ENCODE measurements around the gene TSKS. TPM values are rescaled to one million over a fixed set of nuclear protein-coding genes. Genes with fewer than 3 reads are reported as not detected.
"Not testable (repeated sequence)": the region's sequence is repeated elsewhere in the genome, so short reads cannot be mapped to it uniquely, and the experiment has no call there.

TSKS gene
- total and polyA plus RNA-seq, 4 donors: 0.23 to 0.83 (median 0.61) TPM

GRCh38 chr19:49738268-49738667 lies 24.8 kb downstream of the TSKS start:
- DNase-seq: no peak
- H3K9ac ChIP-seq (ENCODE audit: insufficient read depth in 1 of 2, low read length in 2 of 2): no peak overlapping the region
- H3K4me3 ChIP-seq: no peak overlapping the region
- no peaks in the 10 kb centered on the region for H3K4me1 ChIP-seq (ENCODE audit: control insufficient read depth in 5 of 5, insufficient read depth in 5 of 5, low read length in 5 of 5)
- H3K9me3 ChIP-seq (ENCODE audit: control insufficient read depth in 4 of 4, insufficient read depth in 3 of 4, low read length in 3 of 4): peaks cover 0 to 2% (median 0%) of the 10 kb centered on the region in 4 donors
- ATAC-seq (ENCODE audit: insufficient read depth, low FRiP score): no peak
- no peak overlapping the region for H3K27ac ChIP-seq (ENCODE audit: low read depth in 1 of 2, low read length in 1 of 2)
- WGBS, 2 donors: 84 to 93% methylated on average over 4 of the region's 4 CpGs
- H3K36me3 ChIP-seq (ENCODE audit: control insufficient read depth in 4 of 4, insufficient read depth in 4 of 4, low read length in 4 of 4): no peaks in the 10 kb centered on the region
- no peak for TF ChIP-seq CTCF (IDR thresholded peaks at IDR 0.05; ENCODE audit: control extremely low read depth, extremely low read depth)
- H3K27me3 ChIP-seq (ENCODE audit: control insufficient read depth in 3 of 3, insufficient read depth in 3 of 3, low read length in 2 of 3): no peaks in the 10 kb centered on the region

GRCh38 chr19:49730166-49730565 lies 32.9 kb downstream of the TSKS start:
- DNase-seq: no peak
- H3K9me3 ChIP-seq (ENCODE audit: control insufficient read depth in 4 of 4, insufficient read depth in 3 of 4, low read length in 3 of 4): no peaks in the 10 kb centered on the region
- no peak for TF ChIP-seq CTCF (IDR thresholded peaks at IDR 0.05; ENCODE audit: control extremely low read depth, extremely low read depth)
- no peak overlapping the region for H3K4me3 ChIP-seq
- no peaks in the 10 kb centered on the region for H3K36me3 ChIP-seq (ENCODE audit: control insufficient read depth in 4 of 4, insufficient read depth in 4 of 4, low read length in 4 of 4)
- H3K9ac ChIP-seq (ENCODE audit: insufficient read depth in 1 of 2, low read length in 2 of 2): no peak overlapping the region
- 37 to 65% methylated on average over 5 of the region's 5 CpGs for WGBS, 2 donors
- no peak for ATAC-seq (ENCODE audit: insufficient read depth, low FRiP score)
- peaks cover 0 to 23% (median 4%) of the 10 kb centered on the region in 5 donors for H3K4me1 ChIP-seq (ENCODE audit: control insufficient read depth in 5 of 5, insufficient read depth in 5 of 5, low read length in 5 of 5)
- no peaks in the 10 kb centered on the region for H3K27me3 ChIP-seq (ENCODE audit: control insufficient read depth in 3 of 3, insufficient read depth in 3 of 3, low read length in 2 of 3)
- no peak overlapping the region for H3K27ac ChIP-seq (ENCODE audit: low read depth in 1 of 2, low read length in 1 of 2)

GRCh38 chr19:49727217-49728030 lies 35.7 kb downstream of the TSKS start:
- Histone ChIP-seq H3K4me3 (no peak overlapping the region), H3K27me3 (ENCODE audit: control insufficient read depth in 3 of 3, insufficient read depth in 3 of 3, low read length in 2 of 3) (no peaks in the 10 kb centered on the region), H3K9ac (ENCODE audit: insufficient read depth in 1 of 2, low read length in 2 of 2) (peak overlapping the region in 1 of 2 donors; percentile 73), H3K27ac (ENCODE audit: low read depth in 1 of 2, low read length in 1 of 2) (peak overlapping the region in 1 of 2 donors; percentile 70), H3K9me3 (ENCODE audit: control insufficient read depth in 4 of 4, insufficient read depth in 3 of 4, low read length in 3 of 4) (no peaks in the 10 kb centered on the region), H3K4me1 (ENCODE audit: control insufficient read depth in 5 of 5, insufficient read depth in 5 of 5, low read length in 5 of 5) (peaks cover 0 to 23% (median 4%) of the 10 kb centered on the region in 5 donors), H3K36me3 (ENCODE audit: control insufficient read depth in 4 of 4, insufficient read depth in 4 of 4, low read length in 4 of 4) (no peaks in the 10 kb centered on the region)
- peak; percentile 47 for ATAC-seq (ENCODE audit: insufficient read depth, low FRiP score)
- WGBS, 2 donors: 69 to 84% methylated on average over 23 of the region's 23 CpGs
- no peak for TF ChIP-seq CTCF (IDR thresholded peaks at IDR 0.05; ENCODE audit: control extremely low read depth, extremely low read depth)
- DNase-seq: peak; percentile 90 to 96 (median 94)

GRCh38 chr19:49719420-49719819 lies 43.7 kb downstream of the TSKS start:
- H3K27me3 ChIP-seq (ENCODE audit: control insufficient read depth in 3 of 3, insufficient read depth in 3 of 3, low read length in 2 of 3); ATAC-seq (ENCODE audit: insufficient read depth, low FRiP score); H3K4me1 ChIP-seq (ENCODE audit: control insufficient read depth in 5 of 5, insufficient read depth in 5 of 5, low read length in 5 of 5); H3K27ac ChIP-seq (ENCODE audit: low read depth in 1 of 2, low read length in 1 of 2); H3K9me3 ChIP-seq (ENCODE audit: control insufficient read depth in 4 of 4, insufficient read depth in 3 of 4, low read length in 3 of 4); H3K4me3 ChIP-seq; DNase-seq; H3K36me3 ChIP-seq (ENCODE audit: control insufficient read depth in 4 of 4, insufficient read depth in 4 of 4, low read length in 4 of 4); H3K9ac ChIP-seq (ENCODE audit: insufficient read depth in 1 of 2, low read length in 2 of 2): not testable (repeated sequence)
- WGBS, 2 donors: 81 to 93% methylated on average over 22 of the region's 22 CpGs

Data from lung (tissue), 12 donors.